Fibroblast of pulmonary artery (primary cell): ENCODE results near the gene TMEM88.
A peak's percentile ranks its signal among the peaks of the same experiment; 100 is the strongest.

Experiments
- DNase-seq: peaks from one replicate; pipeline ENCODE4 v3.0.0-alpha.2; 2010; ENCODE audit warnings: low read depth
- H3K4me3 ChIP-seq: replicated peaks from 2 replicates; pipeline ENCODE4 v1.5.1; 2011; ENCODE audit warnings: low read depth, mild to moderate bottlenecking, control low read depth, low read length, moderate library complexity
- TF ChIP-seq, protein P1 (sequence below): IDR thresholded peaks from 2 replicates; pipeline ENCODE4 v1.5.1; 2011; ENCODE audit warnings: mild to moderate bottlenecking, control low read depth, low read length, inconsistent platforms; ENCODE audit errors: missing control alignments

Gene TMEM88

DNA sequence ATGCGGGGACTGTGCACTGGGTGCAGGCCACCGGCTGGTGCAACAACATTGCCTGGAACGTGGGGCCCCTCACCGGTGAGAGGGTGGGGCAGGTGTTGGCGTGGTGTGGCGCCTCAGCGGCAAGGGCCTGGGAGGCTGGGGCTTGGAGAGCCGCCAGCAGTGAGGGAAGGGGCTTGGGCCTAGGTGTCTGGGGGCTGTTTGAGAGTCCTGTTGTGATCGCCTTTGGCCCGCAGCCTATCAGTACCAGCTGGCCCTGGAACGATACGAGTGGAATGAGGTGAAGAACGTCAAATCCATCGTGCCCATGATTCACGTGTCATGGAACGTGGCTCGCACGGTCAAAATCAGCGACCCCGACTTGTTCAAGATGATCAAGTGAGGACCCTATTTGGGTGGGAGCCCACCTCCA is 2.6 kb upstream of the TMEM88 start:
- DNase-seq: no peak
- TF ChIP-seq, protein P1, sequence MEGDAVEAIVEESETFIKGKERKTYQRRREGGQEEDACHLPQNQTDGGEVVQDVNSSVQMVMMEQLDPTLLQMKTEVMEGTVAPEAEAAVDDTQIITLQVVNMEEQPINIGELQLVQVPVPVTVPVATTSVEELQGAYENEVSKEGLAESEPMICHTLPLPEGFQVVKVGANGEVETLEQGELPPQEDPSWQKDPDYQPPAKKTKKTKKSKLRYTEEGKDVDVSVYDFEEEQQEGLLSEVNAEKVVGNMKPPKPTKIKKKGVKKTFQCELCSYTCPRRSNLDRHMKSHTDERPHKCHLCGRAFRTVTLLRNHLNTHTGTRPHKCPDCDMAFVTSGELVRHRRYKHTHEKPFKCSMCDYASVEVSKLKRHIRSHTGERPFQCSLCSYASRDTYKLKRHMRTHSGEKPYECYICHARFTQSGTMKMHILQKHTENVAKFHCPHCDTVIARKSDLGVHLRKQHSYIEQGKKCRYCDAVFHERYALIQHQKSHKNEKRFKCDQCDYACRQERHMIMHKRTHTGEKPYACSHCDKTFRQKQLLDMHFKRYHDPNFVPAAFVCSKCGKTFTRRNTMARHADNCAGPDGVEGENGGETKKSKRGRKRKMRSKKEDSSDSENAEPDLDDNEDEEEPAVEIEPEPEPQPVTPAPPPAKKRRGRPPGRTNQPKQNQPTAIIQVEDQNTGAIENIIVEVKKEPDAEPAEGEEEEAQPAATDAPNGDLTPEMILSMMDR: no peak
- H3K4me3 ChIP-seq: no peak overlapping the region

DNA sequence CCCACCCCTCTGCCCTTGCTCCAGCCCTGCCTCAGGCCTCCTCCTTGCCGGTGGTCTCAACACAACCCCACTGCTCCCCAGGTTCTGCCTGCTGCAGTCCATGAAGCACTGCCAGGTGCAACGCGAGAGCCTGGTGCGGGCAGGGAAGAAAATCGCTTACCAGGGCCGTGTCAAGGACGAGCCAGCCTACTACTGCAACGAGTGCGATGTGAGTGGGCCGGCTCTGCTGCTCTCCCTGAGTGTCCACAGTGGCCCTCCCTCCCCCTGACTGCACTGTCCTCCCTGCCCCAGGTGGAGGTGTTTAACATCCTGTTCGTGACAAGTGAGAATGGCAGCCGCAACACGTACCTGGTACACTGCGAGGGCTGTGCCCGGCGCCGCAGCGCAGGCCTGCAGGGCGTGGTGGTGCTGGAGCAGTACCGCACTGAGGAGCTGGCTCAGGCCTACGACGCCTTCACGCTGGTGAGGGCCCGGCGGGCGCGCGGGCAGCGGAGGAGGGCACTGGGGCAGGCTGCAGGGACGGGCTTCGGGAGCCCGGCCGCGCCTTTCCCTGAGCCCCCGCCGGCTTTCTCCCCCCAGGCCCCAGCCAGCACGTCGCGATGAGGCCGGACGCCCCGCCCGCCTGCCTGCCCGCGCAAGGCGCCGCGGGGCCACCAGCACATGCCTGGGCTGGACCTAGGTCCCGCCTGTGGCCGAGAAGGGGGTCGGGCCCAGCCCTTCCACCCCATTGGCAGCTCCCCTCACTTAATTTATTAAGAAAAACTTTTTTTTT is 1.8 kb upstream of the TMEM88 start:
- TF ChIP-seq, protein P1: no peak
- DNase-seq: no peak
- H3K4me3 ChIP-seq: no peak overlapping the region

DNA sequence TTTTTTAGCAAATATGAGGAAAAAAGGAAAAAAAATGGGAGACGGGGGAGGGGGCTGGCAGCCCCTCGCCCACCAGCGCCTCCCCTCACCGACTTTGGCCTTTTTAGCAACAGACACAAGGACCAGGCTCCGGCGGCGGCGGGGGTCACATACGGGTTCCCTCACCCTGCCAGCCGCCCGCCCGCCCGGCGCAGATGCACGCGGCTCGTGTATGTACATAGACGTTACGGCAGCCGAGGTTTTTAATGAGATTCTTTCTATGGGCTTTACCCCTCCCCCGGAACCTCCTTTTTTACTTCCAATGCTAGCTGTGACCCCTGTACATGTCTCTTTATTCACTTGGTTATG is 1.2 kb upstream of the TMEM88 start:
- TF ChIP-seq, protein P1: no peak
- DNase-seq: no peak
- H3K4me3 ChIP-seq: no peak overlapping the region

DNA sequence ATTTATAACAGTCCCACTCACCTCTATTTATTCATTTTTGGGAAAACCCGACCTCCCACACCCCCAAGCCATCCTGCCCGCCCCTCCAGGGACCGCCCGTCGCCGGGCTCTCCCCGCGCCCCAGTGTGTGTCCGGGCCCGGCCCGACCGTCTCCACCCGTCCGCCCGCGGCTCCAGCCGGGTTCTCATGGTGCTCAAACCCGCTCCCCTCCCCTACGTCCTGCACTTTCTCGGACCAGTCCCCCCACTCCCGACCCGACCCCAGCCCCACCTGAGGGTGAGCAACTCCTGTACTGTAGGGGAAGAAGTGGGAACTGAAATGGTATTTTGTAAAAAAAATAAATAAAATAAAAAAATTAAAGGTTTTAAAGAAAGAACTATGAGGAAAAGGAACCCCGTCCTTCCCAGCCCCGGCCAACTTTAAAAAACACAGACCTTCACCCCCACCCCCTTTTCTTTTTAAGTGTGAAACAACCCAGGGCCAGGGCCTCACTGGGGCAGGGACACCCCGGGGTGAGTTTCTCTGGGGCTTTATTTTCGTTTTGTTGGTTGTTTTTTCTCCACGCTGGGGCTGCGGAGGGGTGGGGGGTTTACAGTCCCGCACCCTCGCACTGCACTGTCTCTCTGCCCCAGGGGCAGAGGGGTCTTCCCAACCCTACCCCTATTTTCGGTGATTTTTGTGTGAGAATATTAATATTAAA is 638 bp upstream of the TMEM88 start:
- TF ChIP-seq, protein P1: no peak
- H3K4me3 ChIP-seq: no peak overlapping the region
- no peak for DNase-seq

DNA sequence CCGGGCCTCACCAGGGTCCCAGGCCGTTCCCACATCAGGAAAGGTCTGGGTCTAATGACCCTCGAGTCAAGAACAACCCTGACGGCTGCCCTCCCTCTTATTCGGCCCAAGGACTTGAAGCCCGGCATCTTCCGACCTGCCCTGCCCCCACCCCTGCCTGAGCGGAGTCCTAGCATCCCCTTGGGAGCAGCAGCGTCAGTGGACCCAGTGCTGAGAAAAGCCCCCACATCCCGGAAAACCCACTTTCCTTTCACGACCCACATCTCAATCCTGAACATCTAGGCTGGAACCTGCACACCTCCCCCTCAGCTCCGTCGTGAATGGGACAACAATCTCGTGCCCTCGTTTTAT is 769 bp downstream of the TMEM88 start:
- peak overlapping the region; percentile 81 for H3K4me3 ChIP-seq
- no peak for DNase-seq
- TF ChIP-seq, protein P1: no peak

DNA sequence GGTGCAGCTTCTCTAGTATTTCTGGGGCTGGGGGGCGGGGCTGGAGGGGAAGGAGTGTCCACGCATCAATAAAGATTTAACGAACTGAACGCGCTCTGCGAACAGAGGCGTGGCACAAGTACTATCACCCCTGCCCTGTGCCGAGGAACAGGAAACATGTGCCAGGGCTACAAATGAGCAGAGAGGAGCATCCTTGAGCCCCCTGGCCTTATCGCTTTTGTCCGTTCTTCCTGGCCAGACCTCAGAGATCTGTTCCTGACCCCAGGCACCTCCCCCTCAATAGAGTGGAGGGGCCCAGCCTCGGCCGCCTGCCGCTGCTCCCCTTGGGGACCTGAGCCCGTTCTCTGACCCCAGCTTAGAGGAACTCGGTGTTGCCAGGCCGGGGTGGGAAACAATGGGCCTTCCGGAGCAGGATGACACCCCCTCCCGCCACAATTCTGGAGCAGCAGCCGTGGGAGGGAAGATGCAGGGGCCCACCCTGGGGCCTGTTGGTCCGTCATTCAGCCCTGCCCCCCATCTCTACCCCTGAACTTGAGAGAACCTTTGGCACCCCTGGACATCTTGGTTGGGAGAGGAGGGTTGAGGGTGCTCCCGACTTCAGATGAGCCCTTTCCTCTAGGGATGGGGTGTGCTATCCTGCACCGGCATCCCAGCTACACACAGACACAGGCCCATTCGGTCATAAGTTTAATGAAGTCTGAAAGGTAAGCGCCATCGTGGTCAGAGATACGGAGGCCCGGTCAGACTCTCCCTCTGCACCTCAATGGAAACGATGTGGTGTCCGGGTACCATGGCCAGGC is 1.3 kb downstream of the TMEM88 start:
- peak overlapping the region; percentile 81 for H3K4me3 ChIP-seq
- peak; percentile 69 for DNase-seq
- TF ChIP-seq, protein P1: no peak
